GM12878 (cell line): Measurements from ENCODE around the gene CLK1. TPM values are rescaled to one million over a fixed set of nuclear protein-coding genes. Genes with fewer than 3 reads are reported as not detected.

Experiments used
- CBX5 ChIP-seq: sonication (generic); IDR thresholded peaks from 2 replicates; pipeline ENCODE4 v1.6.1; 2016; ENCODE audit warnings: low read depth, moderate library complexity, mild to moderate bottlenecking, inconsistent platforms
- CEBPZ ChIP-seq: fragments of 150-350 bp; IDR thresholded peaks from 2 replicates; pipeline ENCODE4 v1.6.1; 2016; ENCODE audit warnings: low read depth, low read length
- ETV6 ChIP-seq, 2 experiments: fragments of 450-650 bp in 1 of 2; IDR thresholded peaks in 1 of 2; conservative IDR thresholded peaks in 1 of 2; 2 replicates each; pipeline ENCODE4 v1.6.1; 2014; ENCODE audit warnings: antibody characterized with exemption in 1 of 2, borderline replicate concordance in 1 of 2, low read depth in 1 of 2, mild to moderate bottlenecking in 1 of 2, moderate library complexity in 1 of 2
- MEF2A ChIP-seq: IDR thresholded peaks from 2 replicates; pipeline ENCODE4 v1.6.1; 2011; ENCODE audit warnings: low read depth, mild to moderate bottlenecking, low read length, moderate library complexity; ENCODE audit not compliant: insufficient read depth
- NR2C1 ChIP-seq: fragments of 450-650 bp; IDR thresholded peaks from 2 replicates; pipeline ENCODE4 v1.6.1; 2017; ENCODE audit warnings: antibody characterized with exemption, mild to moderate bottlenecking, moderate library complexity
- SIX5 ChIP-seq: IDR thresholded peaks from 2 replicates; pipeline ENCODE4 v1.6.1; 2011; ENCODE audit warnings: mild to moderate bottlenecking, low read depth, low read length, moderate library complexity; ENCODE audit not compliant: severe bottlenecking
- SRF ChIP-seq, 2 experiments: IDR thresholded peaks; 2 replicates each; pipeline ENCODE4 v1.6.1; 2011; ENCODE audit warnings: low read depth in 2 of 2, low read length in 2 of 2, mild to moderate bottlenecking in 1 of 2, moderate library complexity in 1 of 2
- ZZZ3 ChIP-seq: IDR thresholded peaks from 2 replicates; pipeline ENCODE4 v1.6.1; 2011; ENCODE audit warnings: low read depth; ENCODE audit not compliant: control insufficient read depth, insufficient read length
- polyA plus RNA-seq, 11 experiments: library from polyadenylated mRNA; depleted of rRNA in 4 of 11; unstranded in 6 of 11; stranded (reverse) in 5 of 11; fragments of >200 nt; fragmentation: Nextera tagmentation in 4 of 11; fragmentation: Illumina TruSeq in 1 of 11; extraction: Ambion mirVana in 4 of 11; extraction: Trizol in 1 of 11; gene quantifications; 1 replicate in 1 of 11; 2 replicates in 10 of 11; pipeline versions ENCODE4 v1.2.1 to v1.2.3, GENCODE V29; 2011 to 2016; ENCODE audit warnings: inconsistent platforms in 2 of 11, missing spikeins in 2 of 11, low read depth in 1 of 11
- total RNA-seq, 4 experiments: library from RNA; depleted of rRNA in 3 of 4; stranded (reverse); fragments of >200 nt in 3 of 4; fragmentation: Illumina TruSeq in 1 of 4; extraction: Trizol in 1 of 4; gene quantifications; 2 replicates each; pipeline versions ENCODE4 v1.2.1 to v1.2.3, GENCODE V29; 2013 to 2021

CLK1 gene
- total and polyA plus RNA-seq, 10 of the 15 experiments (the other 5 are each of a cell fraction or from before 2014, with no cell fraction given) = 61.2 to 221 (median 80.1) TPM

GRCh38 chr2:200905618-200906296, 41.3 kb upstream of the CLK1 start (continued):
- TF ChIP-seq SIX5 (no peak), MEF2A (no peak), NR2C1 (no peak), CEBPZ (no peak), CBX5 (no peak), ZZZ3 (no peak), ETV6 (conservative IDR thresholded peaks at IDR 0.05 in 1 of 2, IDR thresholded peaks at IDR 0.05 in 1 of 2; ENCODE audit: borderline replicate concordance in 1 of 2, low read depth in 1 of 2) (0 out of 4 replicates have a peak, but pooled peaks of 1 of the 2 experiments have one; percentile 70), SRF (IDR thresholded peaks at IDR 0.05; ENCODE audit: low read depth in 2 of 2, low read length in 2 of 2) (no peak)
